IPS-18c (cell line): ENCODE data around the gene ZBTB7B.
A peak's percentile ranks its signal among the peaks of the same experiment; 100 is the strongest.

ENCODE experiments used
- H3K4me3 ChIP-seq: 2 replicates; pipeline ENCODE4 v1.7.0; 2013; ENCODE audit warnings: low read depth, mild to moderate bottlenecking, low read length, moderate library complexity; ENCODE audit not compliant: insufficient read depth
- H3K9me3 ChIP-seq: one replicate; pipeline ENCODE4 v1.6.1; 2013; ENCODE audit warnings: mild to moderate bottlenecking, low read length, moderate library complexity; ENCODE audit not compliant: control insufficient read depth, insufficient read depth

ZBTB7B gene

DNA sequence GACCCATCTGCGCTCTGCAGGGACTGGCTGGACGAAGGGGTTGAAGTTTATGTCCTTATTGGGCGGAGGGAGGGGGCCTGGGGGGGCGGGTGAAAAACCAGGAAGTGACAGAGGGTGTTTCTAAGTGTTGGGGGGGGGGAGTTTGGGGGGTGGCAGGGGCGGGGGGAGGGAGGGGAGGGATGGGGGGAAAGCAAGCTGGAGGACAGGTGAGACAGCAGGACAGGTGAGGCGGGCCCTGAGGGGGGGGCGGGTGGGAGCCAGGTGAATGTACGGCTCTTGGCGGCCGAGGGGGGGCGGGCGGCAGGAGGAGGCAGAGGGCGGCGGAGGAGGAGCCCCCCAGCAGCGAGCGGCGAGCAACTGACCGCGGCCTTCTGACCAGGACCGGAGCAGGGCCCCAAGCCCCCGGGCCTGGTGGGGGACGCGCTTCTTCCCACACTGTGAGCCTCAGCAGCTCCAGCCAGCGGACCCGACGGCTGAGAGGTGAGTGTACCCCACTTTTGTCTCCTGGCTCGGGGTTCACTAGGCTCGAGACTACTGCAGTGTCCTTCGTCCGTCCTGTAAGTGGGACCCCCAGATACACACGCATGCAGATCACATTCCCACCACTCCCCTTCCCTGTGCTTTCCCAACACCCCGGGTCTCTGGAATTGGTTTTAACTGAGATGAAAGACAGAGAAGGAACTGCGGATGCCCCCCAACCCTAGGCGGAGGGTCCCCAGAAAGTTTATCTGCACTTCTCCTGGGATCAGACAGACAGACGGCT, at the start of gene ZBTB7B:
ZBTB7B (plus strand) TSS at position 339 of the 763 bp plus-strand sequence. CDS start 11,859 bp downstream, outside the sequence.
- peak within 1 kb of the TSS; percentile 87 for H3K4me3 ChIP-seq
- H3K9me3 ChIP-seq = peaks cover 2% of the 10 kb centered on the region

DNA sequence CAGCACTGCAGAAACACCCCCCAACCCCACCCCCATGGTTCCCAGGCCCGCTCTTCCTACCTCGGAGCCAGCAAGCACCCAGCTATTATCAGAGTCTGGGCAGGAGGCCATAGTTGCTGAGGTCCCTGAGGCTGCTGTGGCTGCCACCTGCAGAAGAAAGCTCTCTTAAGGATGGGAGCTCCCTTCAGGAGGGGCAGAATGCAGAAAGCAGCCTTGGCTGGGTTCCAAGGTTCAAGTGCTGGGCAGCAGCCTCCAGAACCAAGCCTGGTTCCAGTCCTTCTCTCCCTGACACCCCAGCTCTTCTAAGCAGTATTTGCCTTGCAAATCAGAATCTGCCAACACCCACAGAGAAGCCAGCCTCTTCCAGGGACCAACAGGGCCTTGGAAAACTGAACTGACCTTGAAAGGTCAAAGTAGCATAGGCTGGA, 49.0 kb upstream of the ZBTB7B start:
- Histone ChIP-seq H3K9me3 (no peaks in the 10 kb centered on the region), H3K4me3 (no peak overlapping the region)

DNA sequence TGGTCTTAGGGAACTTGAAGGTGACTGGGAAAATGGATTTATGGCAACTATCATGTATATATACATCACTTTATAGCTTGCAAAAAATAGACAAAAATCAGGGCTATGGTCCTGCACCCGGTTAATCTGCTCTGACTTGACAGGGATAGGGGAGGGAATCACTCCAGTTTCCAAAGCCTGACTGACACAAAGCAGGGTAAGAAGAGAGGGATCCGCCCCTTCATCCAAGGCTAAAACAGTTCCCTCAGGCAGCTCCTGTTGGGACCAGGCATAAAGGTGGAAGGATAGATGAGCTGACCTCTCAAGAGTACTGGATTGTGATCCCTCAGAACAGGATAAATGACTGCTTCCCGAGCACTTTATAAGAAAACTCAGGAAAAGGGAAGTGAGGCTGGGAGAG, 48.1 kb upstream of the ZBTB7B start:
- Histone ChIP-seq H3K9me3 (no peaks in the 10 kb centered on the region), H3K4me3 (no peak overlapping the region)

DNA sequence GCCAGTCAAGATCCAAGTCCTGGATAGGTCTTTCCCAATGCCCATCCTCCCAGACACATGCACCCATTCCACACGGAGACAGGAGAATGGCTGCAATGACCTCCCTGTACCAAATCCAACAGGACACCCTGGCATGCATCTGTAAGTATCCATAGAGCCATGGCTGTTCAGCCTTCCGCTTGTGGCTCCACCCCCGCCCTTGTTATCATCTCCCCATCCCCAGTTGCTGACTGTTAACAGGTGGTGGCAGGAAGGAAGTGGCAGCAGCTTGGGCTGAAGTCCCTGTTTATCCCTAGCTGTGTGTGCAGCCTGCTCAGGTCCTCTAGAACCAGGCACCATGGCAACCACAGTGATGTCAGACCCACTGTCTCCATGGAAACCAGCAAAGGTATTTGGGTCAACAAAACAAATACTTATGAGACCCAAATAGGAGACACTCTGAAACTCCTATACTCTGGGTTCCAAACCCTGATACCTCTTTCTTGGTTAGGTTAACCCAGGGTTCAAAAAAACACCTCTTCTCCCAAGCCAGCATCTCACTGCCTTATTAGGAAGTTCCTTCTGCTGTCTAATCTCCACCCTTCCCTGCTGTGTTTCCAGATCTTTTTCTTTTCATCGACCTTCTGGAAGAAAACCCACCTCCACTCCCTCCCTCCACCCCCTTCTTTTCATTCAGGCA, 47.4 kb upstream of the ZBTB7B start:
- peak overlapping the region; percentile 59 for H3K4me3 ChIP-seq
- no peaks in the 10 kb centered on the region for H3K9me3 ChIP-seq

DNA sequence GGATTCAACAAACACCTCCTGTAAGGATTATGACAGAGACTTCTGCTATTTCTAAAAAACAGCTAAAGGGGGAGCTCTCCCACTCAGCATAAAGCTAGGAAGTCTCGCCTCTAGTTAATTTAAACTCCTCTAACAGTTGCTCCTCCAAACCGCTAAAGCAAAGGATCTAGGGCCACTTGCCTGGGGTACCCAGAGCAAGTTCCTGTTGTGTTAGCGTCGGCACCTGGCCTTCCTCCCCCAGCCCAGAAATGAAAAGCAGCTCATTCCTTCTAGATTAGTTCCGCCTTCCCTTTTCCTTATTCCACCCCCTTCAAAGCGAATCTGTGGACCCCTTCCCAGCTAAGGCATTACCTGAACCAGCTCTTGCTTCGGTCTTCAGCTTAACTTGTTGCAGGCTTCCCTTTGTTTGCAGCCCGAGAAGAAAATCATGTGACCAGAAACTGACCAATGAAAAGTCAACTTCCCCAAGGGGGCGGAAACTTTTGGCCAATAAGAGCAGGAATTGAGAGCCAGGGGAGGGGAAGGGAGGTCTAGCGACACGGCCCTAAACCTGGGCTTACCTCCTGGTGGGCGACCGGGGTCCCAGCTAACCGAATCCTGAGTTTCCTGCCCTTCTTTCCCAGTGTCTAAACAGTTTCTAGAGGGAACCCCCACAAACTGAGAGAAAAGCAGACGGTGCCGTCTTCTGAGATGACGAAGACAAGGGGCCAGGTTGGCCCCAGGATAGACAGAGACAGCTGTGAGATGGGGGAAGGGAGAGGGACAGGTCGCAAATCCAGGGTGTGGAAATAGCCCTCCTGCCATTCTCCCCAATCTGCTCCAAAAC, 46.7 kb upstream of the ZBTB7B start, which contains the start of gene PBXIP1:
PBXIP1 (minus strand) TSS at position 382 of the 826 bp plus-strand sequence. CDS start 2,378 bp downstream, outside the sequence.
- Histone ChIP-seq H3K9me3 (no peaks in the 10 kb centered on the region), H3K4me3 (peak within 1 kb of the TSS; percentile 59)

DNA sequence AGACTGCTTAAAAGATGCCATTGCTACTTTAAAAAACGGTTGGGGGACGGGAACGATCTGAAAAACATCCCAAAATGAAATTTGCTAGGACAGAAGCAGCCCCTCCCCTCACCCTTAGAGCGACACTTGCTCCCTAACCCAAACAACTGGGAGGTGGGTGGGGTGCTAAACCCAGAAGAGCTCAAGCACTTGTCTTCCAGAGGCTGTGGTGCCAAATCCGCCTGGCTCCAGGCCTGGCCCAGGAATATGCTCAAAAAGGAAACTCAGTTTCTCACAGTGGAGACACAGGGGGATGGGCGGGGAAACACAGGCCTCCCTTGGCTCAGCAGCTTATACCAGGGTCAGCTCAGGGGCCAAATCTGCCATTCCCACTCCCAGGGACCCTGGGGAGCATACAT, 46.1 kb upstream of the ZBTB7B start:
- Histone ChIP-seq H3K9me3 (no peaks in the 10 kb centered on the region), H3K4me3 (peak overlapping the region; percentile 59; the same call in 1 of the 2 replicates)

DNA sequence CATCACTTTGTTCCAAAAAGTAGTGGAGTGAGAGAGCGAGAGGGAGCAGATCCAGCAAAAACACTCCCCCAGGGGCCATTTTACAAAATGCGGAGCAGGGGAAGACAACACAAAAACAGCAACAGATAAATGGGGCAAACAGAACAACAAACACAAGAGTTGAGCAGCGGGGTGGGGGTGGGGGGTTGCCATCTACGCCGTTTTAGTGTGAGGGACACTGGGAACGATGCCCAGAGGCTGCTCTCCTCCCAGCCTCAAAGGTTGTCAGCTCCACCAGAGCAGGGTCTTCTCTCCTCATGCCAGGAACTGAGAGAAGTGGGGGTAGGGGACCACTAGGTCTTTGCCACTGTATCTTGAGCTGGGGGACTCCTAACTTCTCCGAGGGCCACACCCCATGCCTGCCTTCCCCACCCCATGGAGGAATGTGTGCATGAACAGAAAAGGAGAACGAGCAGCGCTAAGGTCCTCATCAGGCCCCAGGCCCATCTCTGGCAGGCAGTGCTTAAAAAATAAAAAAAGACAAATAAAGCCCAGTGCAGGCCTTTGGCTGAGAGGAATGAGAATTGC, 45.4 kb upstream of the ZBTB7B start:
- H3K4me3 ChIP-seq = peak overlapping the region; percentile 59
- no peaks in the 10 kb centered on the region for H3K9me3 ChIP-seq

DNA sequence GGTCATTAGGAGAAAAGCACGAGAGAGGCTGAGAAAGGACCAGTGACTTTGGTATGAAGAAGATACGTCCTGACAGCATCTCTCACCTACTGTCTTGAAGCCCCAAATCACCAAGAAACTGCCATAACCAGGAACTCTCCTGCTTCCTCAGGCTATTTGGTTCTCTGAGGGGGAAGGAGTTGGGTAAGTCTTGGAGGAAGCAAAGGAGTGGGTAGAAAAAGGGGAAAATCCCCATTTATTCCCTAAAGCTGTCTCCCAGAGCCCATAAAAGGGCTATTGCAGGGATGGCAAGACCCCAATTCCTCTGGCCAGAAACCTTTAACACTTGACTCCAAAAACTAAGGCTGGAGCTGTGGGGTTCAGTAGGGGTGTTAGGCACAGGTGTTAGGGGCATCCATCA, 44.6 kb upstream of the ZBTB7B start:
- H3K9me3 ChIP-seq = no peaks in the 10 kb centered on the region
- no peak overlapping the region; the same call in 1 of the 2 replicates for H3K4me3 ChIP-seq

DNA sequence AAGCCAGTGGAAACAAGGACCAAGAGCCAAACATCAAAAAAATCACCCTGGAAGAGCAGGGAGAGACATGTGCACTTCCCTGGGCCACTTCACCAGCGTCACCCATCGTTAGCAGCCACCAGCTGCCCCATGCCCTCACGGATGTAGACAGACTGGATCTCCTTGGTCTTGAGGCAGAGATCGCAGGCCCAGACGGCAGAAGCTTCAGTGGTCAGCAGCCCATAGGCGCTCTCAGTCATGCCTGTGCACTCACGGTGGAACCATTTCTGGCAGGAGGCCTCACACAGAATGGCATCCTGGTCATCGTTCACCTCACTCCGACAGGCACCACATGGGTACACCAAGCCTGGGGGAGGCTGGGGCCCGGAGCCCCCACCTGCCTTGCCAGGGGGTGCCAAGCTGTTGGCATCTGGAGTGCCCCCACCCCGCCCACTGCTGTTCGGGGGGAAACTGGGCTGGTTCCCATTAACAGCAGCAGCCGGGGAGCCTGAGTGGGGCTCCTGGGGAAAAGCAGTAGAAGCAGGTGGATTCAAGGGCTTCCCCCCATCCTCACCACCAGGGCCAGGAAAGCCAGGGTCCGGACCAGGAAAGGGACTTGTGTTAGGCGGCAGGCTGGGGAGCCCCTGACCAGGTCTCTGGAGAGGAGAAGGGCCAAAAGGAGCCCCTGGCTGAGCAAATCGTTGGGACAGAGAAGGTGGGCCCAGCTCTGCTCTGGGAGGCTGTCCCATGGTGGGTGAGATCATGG, 43.7 kb upstream of the ZBTB7B start:
- no peak overlapping the region for H3K4me3 ChIP-seq
- no peaks in the 10 kb centered on the region for H3K9me3 ChIP-seq

DNA sequence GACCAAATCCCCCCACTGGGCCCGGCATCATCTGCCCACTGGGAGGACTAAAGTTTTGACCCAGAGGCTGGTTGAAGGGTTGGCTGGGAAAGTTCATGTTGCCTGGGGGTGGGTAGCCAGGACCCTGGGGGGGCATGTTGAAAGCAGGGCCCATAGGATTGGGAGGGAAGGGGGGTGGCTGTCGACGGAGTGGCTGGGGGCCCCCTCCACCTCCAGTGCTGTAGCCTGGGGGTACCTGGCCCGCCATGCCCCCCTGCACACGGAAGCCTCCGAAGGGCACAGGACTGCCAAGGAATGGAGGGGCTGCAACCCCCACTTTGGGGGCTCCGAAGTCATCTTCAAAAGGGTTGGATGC, 43.2 kb upstream of the ZBTB7B start:
- H3K4me3 ChIP-seq = no peak overlapping the region
- H3K9me3 ChIP-seq = no peaks in the 10 kb centered on the region

DNA sequence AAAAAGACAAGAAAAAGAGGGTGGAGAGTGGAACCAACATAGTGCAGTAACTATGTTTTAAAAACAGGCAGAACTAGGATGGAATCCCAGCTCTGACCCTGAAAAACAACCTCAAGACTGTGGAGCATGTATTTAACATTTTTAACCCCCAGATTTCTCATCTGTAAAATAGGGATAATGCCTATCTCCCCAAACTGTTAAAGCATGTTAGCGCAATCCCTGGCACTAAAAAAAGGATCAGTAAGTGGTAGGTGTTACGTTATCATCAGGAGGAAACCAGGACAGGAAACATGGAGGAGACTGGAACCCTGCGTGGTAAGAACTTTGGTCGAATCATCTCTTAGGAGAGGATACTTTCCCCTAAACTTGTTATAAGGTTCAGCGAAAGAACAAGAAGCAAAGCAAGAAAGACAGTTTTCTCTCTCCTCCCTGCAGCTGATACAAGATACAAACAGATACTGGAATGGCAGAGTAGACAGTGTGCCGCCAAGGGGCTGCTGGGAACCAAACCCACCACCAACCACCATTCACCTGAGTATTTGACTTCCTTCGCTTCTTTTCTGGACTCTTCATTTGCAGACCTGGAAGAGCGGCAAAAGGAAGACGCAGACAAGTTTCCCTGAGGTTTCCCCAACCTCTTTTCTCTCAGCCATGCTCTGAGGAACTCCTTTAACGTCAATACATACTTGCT, 42.0 kb upstream of the ZBTB7B start:
- Histone ChIP-seq H3K4me3 (peak overlapping the region; percentile 91), H3K9me3 (no peaks in the 10 kb centered on the region)

DNA sequence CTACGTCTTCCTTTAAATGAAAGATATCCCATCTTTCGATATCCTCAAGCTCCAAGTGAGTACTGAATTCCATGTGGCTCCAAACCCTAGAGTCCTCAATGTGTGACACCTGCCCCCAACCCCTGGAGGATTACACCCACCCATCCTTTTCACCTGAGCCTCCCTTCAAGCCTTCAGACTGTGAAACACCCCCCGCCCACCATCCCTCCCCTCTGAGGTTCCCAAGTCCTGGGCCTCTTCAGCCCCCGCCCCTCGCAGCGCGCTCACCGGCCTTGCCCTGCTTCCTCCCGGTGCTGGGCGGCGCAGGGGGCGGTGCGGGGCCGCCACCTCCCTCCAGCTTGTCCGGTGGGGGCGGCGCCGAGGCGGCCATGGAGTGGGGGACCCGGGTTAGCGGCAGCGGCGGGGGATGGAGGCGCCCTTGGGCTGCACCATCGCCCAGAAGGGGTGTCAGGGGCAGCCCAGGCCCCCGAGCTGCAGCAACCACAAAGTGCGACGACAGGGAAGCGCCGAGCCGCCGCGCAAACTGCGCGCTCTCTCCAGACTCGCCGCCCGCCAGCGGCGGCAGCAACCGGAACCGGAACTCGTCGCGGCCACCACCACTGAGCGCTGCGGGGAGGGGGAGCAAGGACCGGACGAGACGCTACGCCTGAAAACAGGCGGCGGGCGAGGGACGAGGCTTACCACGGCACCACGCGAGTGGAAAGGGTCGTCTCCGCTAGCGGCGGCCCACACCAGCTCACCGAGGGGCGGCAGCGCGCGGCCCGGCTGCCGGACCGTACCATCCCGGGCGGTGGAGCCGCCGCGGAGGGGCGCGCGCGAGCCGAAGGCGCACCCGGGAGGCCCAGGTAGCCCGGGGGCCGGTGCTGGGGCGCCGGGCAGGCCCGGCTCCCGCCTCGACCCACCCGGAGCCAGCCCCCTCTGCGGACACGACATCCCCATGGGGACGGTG, 41.1 kb upstream of the ZBTB7B start, which contains the start of gene PYGO2:
PYGO2 (minus strand) TSS at position 576 of the 949 bp plus-strand sequence; CDS start at position 370, 206 bp downstream.
- Histone ChIP-seq H3K9me3 (no peaks in the 10 kb centered on the region), H3K4me3 (peak within 1 kb of the TSS; percentile 91)

DNA sequence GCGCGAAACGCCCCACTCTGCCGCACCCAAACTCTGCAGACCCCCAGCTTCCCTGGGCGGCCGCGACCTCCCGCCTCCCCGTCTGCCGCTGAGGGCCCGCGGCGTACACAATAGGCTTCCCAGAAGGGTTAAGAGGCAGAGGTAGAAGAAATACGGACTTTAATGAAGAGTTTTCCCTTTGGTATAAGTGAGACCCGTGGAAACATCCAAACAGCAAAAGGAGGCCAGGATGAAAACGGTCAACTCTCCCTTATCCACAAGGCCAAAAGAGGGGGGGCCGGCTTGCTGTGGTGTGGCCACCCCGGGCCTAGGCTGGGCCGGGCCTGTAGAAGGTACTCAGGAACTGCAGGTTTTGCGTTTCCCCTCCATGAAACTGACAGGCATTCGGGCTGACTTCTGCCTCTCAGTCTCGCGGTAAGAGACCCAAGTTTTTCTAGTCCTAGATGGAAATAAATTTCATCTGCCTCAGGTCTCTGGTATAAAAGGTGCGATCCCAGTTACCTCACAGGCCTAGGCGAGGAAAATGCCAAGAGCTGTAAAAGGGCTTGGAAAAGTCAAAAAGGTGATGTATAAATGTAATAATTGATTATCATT, 40.3 kb upstream of the ZBTB7B start:
- Histone ChIP-seq H3K9me3 (no peaks in the 10 kb centered on the region), H3K4me3 (peak overlapping the region; percentile 91)

DNA sequence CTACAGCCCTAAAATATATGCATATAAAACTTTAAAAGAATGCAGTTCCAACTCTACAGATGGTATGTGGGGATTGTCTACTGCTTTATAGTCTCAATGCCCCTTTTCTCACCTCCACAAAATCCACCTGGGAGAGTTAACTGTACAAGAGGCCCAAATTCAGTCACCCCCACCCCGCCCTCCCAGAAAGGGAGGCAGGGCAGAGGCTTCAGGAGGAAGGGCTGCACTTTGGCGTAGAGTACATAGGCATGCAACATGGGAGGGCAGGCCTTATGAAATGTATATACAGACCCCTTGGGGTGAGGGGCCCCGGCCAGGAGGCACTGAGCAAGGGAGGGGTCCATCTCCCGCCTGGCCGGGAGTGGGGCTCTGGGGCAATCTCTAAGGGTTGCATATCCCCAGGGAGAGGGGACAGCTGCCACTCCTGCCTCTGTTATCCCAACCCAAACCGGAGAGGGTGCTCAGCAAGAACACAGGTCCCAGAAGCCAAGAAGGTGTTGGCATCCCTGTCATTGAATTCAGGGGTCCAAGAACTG, 39.7 kb upstream of the ZBTB7B start:
- Histone ChIP-seq H3K9me3 (no peaks in the 10 kb centered on the region), H3K4me3 (peak overlapping the region; percentile 20)

DNA sequence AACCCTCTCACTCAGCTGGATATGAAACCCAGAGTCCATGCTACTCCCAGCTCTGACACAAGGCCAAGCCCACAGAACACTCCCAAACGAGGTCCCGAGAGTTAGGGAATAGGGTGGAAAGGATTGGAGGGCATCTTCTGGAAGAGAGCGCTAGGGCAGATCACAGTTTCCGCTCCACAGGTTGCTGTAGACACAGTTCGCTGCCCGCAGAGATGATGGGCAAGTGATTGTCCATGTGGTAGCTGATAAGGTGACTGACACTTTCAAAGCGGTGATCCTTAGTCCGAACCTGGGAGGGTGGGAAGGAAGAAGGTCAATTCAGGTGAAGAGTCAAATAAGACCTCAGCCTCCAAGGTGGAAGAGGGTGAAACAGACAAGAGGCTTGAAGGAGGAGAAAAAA, 39.0 kb upstream of the ZBTB7B start:
- Histone ChIP-seq H3K9me3 (no peaks in the 10 kb centered on the region), H3K4me3 (no peak overlapping the region)
